ENCODE measurements around the gene MICAL2. TPM values are rescaled to one million over a fixed set of nuclear protein-coding genes. Genes with fewer than 3 reads are reported as not detected.

The MICAL2 gene
- total RNA-seq, 1 experiment from 2014 or later = 191 TPM

- no peaks in the 10 kb centered on the region for H3K27me3 Mint-ChIP-seq (ENCODE audit: unreplicated experiment)
- CTCF ChIA-PET = no interaction called here
- peaks cover 42% of the 10 kb centered on the region for H3K4me1 Mint-ChIP-seq (ENCODE audit: low read depth, unreplicated experiment)
- no peak for TF ChIP-seq CTCF (IDR thresholded peaks at IDR 0.05; ENCODE audit: unreplicated experiment)
- peaks cover 26% of the 10 kb centered on the region for H3K36me3 Mint-ChIP-seq (ENCODE audit: insufficient read depth, unreplicated experiment)
- intact Hi-C loops (cut with micrococcal nuclease; ENCODE audit: unreplicated experiment) = no loop called here
- DNase-seq = no peak
- BruUV-seq (replicated peaks) = no TSS peak
- H3K27ac Mint-ChIP-seq (ENCODE audit: unreplicated experiment) = peak overlapping the region; percentile 35
- H3K4me3 Mint-ChIP-seq (ENCODE audit: low read depth, unreplicated experiment) = no peak overlapping the region
- no peaks in the 10 kb centered on the region for H3K9me3 Mint-ChIP-seq (ENCODE audit: low read depth, unreplicated experiment)
Observed at GRCh38 chr11:12155696-12156095, 45.3 kb downstream of the MICAL2 start.

GRCh38 chr11:12156301-12157140, 46.1 kb downstream of the MICAL2 start:
- TF ChIP-seq CTCF (IDR thresholded peaks at IDR 0.05; ENCODE audit: unreplicated experiment) = no peak
- CTCF ChIA-PET = interaction anchor here (0.5 to 1.5 kb wide), 3 partner anchors 30 to 627 kb away, joined by 3 to 5 read pairs (median 4); no protein-coding TSS in a partner anchor
- H3K9me3 Mint-ChIP-seq (ENCODE audit: low read depth, unreplicated experiment) = no peaks in the 10 kb centered on the region
- no peak overlapping the region for H3K4me3 Mint-ChIP-seq (ENCODE audit: low read depth, unreplicated experiment)
- no peaks in the 10 kb centered on the region for H3K27me3 Mint-ChIP-seq (ENCODE audit: unreplicated experiment)
- intact Hi-C loops (cut with micrococcal nuclease; ENCODE audit: unreplicated experiment) = no loop called here
- no TSS peak for BruUV-seq (replicated peaks)
- peaks cover 27% of the 10 kb centered on the region for H3K36me3 Mint-ChIP-seq (ENCODE audit: insufficient read depth, unreplicated experiment)
- H3K27ac Mint-ChIP-seq (ENCODE audit: unreplicated experiment) = peak overlapping the region; percentile 35
- DNase-seq = no peak
- H3K4me1 Mint-ChIP-seq (ENCODE audit: low read depth, unreplicated experiment) = peaks cover 48% of the 10 kb centered on the region

- intact Hi-C loops (cut with micrococcal nuclease; ENCODE audit: unreplicated experiment) = no loop called here
- no peaks in the 10 kb centered on the region for H3K27me3 Mint-ChIP-seq (ENCODE audit: unreplicated experiment)
- H3K4me1 Mint-ChIP-seq (ENCODE audit: low read depth, unreplicated experiment) = peaks cover 45% of the 10 kb centered on the region
- no peaks in the 10 kb centered on the region for H3K9me3 Mint-ChIP-seq (ENCODE audit: low read depth, unreplicated experiment)
- DNase-seq = no peak
- H3K36me3 Mint-ChIP-seq (ENCODE audit: insufficient read depth, unreplicated experiment) = peaks cover 30% of the 10 kb centered on the region
- H3K4me3 Mint-ChIP-seq (ENCODE audit: low read depth, unreplicated experiment) = no peak overlapping the region
- BruUV-seq (replicated peaks) = no TSS peak
- H3K27ac Mint-ChIP-seq (ENCODE audit: unreplicated experiment) = no peak overlapping the region
- CTCF ChIA-PET = interaction anchor here (0.5 to 1.5 kb wide), 3 partner anchors 30 to 626 kb away, joined by 3 to 5 read pairs (median 4); no protein-coding TSS in a partner anchor
- no peak for TF ChIP-seq CTCF (IDR thresholded peaks at IDR 0.05; ENCODE audit: unreplicated experiment)
Observed at GRCh38 chr11:12157241-12157661, 46.9 kb downstream of the MICAL2 start.

GRCh38 chr11:12158909-12159308, 48.5 kb downstream of the MICAL2 start:
- no TSS peak for BruUV-seq (replicated peaks)
- H3K4me1 Mint-ChIP-seq (ENCODE audit: low read depth, unreplicated experiment) = peaks cover 54% of the 10 kb centered on the region
- H3K27ac Mint-ChIP-seq (ENCODE audit: unreplicated experiment) = peak overlapping the region; percentile 88
- intact Hi-C loops (cut with micrococcal nuclease; ENCODE audit: unreplicated experiment) = loop anchor here (1.0 kb wide), 1 partner anchor 76 kb away; no protein-coding TSS in a partner anchor
- no peak for TF ChIP-seq CTCF (IDR thresholded peaks at IDR 0.05; ENCODE audit: unreplicated experiment)
- no peaks in the 10 kb centered on the region for H3K9me3 Mint-ChIP-seq (ENCODE audit: low read depth, unreplicated experiment)
- H3K36me3 Mint-ChIP-seq (ENCODE audit: insufficient read depth, unreplicated experiment) = peaks cover 45% of the 10 kb centered on the region
- DNase-seq = no peak
- no peak overlapping the region for H3K4me3 Mint-ChIP-seq (ENCODE audit: low read depth, unreplicated experiment)
- CTCF ChIA-PET = interaction anchor here (1.0 kb wide), 1 partner anchor 111 kb away, joined by 3 read pairs; no protein-coding TSS in a partner anchor
- H3K27me3 Mint-ChIP-seq (ENCODE audit: unreplicated experiment) = no peaks in the 10 kb centered on the region
